ENCODE results near the gene TMEM53.

The TMEM53 gene

GRCh38 chr1:44696789-44697345, 22.6 kb upstream of the TMEM53 start:
- no peak for DNase-seq

- no peak for DNase-seq
Observed at GRCh38 chr1:44696101-44696500, 21.8 kb upstream of the TMEM53 start.

- DNase-seq = no peak
Observed at GRCh38 chr1:44695671-44696070, 21.4 kb upstream of the TMEM53 start.

- no peak for DNase-seq
Observed at GRCh38 chr1:44694863-44695478, 20.7 kb upstream of the TMEM53 start.

GRCh38 chr1:44693900-44694299, 19.6 kb upstream of the TMEM53 start:
- no peak for DNase-seq

GRCh38 chr1:44693159-44693558, 18.9 kb upstream of the TMEM53 start:
- DNase-seq = no peak

- no peak for DNase-seq
Observed at GRCh38 chr1:44689447-44689765, 15.1 kb upstream of the TMEM53 start.

- no peak for DNase-seq
Observed at GRCh38 chr1:44688760-44689446, 14.6 kb upstream of the TMEM53 start.

GRCh38 chr1:44685881-44686280, 11.6 kb upstream of the TMEM53 start:
- DNase-seq = no peak

- no peak for DNase-seq
Observed at GRCh38 chr1:44685218-44685617, 10.9 kb upstream of the TMEM53 start.

GRCh38 chr1:44684525-44684924, 10.2 kb upstream of the TMEM53 start:
- no peak for DNase-seq

- no peak for DNase-seq
Observed at GRCh38 chr1:44682883-44683265, 8.6 kb upstream of the TMEM53 start.

GRCh38 chr1:44681905-44682882, 7.9 kb upstream of the TMEM53 start:
- DNase-seq = peak; percentile 62

GRCh38 chr1:44679468-44679867, 5.2 kb upstream of the TMEM53 start:
- DNase-seq = no peak

- no peak for DNase-seq
Observed at GRCh38 chr1:44678626-44679025, 4.3 kb upstream of the TMEM53 start.

- no peak for DNase-seq
Observed at GRCh38 chr1:44678120-44678519, 3.8 kb upstream of the TMEM53 start.

- no peak for DNase-seq
Observed at GRCh38 chr1:44677201-44677766, 3.0 kb upstream of the TMEM53 start.

- no peak for DNase-seq
Observed at GRCh38 chr1:44676484-44677200, 2.4 kb upstream of the TMEM53 start.

GRCh38 chr1:44675186-44675585, 905 bp upstream of the TMEM53 start:
- no peak for DNase-seq

- no peak for DNase-seq
Observed at GRCh38 chr1:44673675-44674112, 587 bp downstream of the TMEM53 start.

- DNase-seq = no peak
Observed at GRCh38 chr1:44672961-44673674, 1.2 kb downstream of the TMEM53 start.
